HG02885 (cell line): ENCODE results near the gene CBX8.
A peak's percentile ranks its signal among the peaks of the same experiment; 100 is the strongest.

ENCODE experiments used
- ATAC-seq: cut with Tn5 transposase; IDR thresholded peaks from one replicate; pipeline ENCODE4 v1.9.1; 2021; ENCODE audit warnings: mild to moderate bottlenecking; ENCODE audit not compliant: unreplicated experiment, poor library complexity

Gene CBX8

DNA sequence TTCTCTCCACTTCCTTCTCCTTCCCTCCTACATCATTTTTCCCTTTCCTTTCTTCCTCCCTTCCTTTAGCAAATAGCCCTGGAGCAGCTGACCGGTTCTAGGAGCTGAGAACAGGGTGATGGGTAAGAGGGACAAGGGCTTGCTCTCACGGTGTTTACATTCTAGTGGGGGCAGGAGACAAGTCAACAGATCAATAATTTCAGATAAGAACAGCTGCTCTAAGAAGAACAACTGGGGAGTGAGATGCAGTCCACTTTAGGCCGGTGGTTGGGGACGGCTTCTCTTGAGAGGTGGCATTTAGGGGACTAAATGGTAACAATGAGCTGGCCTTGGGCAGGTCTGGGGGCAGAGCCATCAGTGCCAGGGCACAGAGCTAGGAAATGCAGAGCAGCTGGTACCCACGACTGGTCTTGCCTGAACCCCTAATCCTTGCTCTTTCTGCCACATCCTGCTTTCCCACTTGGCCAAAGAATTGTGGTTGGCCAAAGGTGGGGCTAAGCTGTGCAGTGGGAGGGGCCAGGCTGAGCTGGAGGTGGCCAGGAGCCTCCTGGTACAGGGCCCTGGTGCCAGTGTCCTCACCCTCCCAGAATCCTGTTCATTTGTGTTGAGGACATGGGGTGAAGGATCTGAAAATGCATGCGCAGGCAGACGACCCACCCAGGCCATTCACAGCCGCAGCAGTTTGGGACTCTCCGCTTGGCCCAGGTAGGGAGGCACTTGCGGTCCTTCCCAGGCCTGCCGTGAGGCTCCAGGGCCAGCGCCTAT, 24.6 kb upstream of the CBX8 start:
- ATAC-seq: no peak

DNA sequence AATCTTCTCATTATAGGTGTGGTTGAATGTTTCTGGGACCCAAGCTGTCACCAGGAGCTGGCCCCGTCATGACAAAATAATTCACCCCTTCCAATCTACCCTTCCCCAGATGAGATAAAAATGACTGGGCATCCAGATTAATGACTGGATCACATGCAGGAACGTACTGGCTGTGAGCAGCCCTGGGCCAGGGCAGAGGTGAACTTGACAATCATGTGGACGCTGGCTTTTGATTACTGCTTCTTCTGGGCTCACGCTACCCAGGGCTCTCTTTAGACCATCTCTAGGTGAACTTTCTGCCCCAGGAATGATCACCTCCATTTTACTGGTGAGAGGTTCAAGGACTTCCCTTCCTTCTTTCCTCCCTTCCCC, 24.1 kb upstream of the CBX8 start:
- no peak for ATAC-seq

DNA sequence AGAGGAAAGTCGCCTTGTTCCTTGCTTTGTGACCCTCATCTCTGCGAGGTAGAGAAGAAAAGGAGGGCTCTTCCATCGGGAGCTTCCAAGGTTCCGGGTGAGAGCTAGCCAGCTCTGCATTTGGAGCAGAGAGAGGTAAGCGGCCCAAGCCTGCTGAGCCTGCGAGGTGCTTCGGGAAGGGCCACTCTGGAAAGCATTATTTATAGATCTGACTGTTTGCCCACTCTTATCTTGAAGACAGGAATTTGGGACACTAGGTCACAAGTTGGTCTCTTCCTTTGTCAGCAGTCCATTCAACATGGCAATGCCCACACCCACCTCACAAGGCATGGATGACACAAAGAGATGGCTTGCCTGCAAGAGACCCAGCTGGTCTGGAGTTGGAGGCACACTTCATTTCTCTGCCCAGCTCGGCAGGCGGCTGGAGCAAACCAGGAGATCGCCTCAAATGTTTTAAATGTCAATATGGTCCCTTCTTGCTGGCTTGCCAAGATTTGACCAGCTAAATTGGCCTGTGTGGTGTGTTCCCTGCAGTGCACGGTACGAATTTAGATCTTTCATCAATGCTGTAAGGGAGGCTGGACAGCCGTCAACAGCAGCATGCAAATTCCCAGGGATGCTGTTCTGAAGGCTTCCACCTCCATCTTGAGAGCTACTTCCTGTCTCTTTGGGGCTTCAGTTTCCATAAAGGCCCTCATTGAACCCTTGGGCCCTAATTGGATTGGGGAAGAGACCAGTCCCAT, 22.8 kb upstream of the CBX8 start:
- no peak for ATAC-seq

DNA sequence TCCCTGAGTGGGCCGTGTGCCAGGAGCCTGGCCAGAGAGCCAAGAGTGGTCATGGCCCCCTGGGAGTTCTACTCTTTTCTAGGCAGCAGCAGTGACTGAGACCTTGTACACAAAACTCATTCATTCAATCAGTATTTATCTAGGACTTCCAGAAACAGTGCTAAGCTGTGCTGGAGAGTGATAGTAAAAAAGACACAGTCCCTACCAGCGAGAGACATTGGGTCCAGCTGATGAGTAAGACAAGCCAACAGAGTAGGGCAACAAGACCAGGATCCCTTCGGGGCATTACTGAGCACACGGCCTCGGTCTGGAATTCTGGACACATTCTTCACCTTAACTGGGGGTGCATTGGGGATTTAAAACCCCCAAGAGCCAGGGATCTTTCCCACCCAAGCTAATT, 22.2 kb upstream of the CBX8 start:
- ATAC-seq: no peak

- ATAC-seq: no peak
Observed at GRCh38 chr17:79818026-79818758, 21.3 kb upstream of the CBX8 start.

DNA sequence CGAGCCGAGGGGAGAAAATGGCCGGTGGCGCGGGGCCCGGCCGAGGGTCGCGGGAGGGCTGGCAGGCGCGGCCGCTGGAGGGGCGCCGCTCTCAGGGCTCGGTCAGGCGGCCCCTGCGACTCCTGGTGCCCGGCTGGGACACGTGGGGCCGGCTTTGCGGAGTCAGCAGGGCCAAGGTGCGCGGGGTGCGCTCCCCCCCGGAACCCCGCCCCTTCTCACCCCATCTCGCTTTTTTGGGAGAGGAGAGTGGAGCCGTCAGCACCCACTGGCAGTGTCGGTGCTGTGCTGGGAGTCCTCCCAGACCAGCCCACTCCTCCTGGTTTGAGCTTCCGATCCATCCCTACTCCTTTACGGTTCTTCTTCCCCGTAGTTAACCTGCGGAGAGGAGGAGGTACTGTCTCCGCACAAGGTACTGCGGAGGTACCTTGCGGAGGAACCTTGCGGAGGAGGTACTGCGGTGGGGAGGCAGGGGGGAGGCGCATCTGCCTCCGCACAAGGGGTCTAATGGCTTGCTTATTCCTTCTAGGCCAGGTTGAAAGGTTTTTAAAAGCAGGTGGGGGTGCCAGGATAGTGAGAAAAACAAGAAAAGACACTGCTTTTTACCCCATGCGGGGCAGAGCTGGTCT, 19.1 kb upstream of the CBX8 start:
- ATAC-seq: no peak

GRCh38 chr17:79814974-79815835, 18.3 kb upstream of the CBX8 start:
- no peak for ATAC-seq

- ATAC-seq: no peak
Observed at GRCh38 chr17:79814127-79814973, 17.5 kb upstream of the CBX8 start.

DNA sequence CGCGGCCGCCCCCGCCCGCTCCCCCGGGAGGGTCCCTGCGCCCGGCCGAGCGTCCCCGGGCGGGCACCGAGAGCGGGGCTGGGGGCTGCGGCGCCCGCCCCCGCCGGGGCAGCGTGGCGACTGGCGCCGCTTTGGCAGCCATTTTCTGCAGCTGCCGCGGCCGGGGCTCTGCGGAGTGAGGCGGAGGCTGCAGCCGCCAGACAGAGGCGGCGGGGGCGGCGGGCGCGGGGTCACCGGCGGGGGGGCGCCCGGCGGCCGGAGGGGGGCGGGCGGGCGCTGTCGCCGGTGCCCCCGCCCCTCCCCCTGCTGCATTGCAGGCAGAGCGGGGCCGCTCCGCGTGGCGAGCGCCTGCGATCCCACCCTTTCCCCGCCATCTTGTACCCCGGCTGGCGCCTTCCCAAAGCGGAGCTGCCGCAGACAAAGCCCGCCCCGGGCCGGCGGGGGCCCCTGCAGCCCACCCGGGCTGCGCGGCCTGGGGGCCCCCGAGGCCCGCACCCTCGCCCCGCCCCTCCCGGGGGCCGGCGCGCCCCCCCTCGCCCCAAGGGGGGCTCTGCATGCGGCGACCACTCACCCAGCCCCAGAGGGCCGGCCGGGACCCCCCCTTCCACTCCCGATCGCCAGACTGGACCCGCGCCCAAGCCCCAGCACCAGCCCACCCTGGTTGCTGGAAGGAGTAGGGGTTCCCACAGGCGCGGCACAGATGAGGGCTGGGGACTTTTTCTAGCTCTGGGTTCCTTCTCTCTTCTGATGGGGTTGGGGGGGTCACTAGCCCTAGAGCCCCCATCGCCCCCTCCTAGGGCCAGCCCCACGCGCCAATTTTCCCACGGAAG, 16.6 kb upstream of the CBX8 start:
- no peak for ATAC-seq

DNA sequence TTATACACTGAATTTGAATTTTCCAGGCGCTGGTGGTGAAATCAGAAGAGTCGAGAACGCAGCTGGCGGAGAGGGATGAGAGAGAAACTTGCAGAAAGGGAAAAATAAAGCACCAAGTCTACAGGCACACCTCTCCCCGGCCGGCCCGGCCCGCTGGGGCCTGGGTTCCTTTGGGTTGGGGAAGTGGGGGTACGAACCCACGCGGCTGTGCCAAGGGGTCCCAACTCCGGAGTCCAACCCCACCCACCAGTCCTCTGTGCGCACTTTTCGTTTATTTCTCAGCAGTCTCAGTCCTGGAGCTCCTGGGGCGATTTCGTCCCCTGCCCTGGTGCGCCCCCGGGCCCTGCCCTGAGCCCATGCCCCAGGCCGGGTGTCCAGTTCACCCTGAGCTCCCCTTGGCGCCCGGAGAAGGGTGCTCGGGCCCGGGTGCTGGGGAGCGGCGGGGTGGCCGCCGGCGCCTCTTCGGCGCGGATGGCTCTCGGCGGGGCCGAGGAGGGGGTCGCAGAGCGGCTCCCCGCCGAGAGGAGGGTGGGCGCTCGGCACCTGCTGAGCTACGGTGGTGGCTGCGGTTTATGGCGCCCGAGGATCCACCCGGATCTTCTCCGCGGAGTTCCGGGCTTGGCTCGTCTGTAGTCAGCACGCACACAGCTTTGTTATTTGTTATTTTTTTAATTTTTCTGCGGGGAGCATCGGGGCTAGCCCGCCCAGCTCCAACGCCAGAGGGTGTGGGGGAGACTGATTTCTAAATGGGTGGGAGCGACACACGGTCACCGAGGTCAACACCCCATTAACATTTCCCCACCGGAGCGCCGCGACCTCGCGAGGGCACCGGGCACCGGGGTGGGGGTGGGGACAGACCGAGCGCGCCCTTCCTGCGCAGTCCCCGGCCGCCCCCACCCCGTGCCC, 15.7 kb upstream of the CBX8 start:
- no peak for ATAC-seq

DNA sequence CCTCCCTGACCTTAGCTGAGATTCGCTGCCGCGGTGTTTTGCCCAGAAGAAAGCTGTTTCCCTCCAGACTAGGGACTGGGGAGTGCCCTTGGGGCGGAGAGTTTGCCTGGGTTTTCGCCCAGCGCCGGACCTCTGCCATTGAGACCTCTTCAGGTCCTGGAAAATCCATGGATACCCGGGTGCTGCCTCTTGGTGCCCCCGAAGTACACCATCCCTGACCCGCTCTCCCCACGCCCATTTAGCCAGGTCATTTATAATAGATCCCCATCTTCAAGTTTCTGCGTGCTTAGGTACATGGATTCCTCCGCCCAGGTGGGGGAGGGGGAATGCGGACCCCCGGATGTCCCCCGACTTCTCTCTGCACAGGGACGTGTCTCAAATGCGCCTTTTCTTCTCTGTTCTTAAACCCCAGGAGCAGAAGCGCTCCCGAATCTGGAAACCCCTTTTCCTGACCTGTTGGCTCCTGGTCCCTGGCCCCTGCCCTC, 15.0 kb upstream of the CBX8 start:
- no peak for ATAC-seq

DNA sequence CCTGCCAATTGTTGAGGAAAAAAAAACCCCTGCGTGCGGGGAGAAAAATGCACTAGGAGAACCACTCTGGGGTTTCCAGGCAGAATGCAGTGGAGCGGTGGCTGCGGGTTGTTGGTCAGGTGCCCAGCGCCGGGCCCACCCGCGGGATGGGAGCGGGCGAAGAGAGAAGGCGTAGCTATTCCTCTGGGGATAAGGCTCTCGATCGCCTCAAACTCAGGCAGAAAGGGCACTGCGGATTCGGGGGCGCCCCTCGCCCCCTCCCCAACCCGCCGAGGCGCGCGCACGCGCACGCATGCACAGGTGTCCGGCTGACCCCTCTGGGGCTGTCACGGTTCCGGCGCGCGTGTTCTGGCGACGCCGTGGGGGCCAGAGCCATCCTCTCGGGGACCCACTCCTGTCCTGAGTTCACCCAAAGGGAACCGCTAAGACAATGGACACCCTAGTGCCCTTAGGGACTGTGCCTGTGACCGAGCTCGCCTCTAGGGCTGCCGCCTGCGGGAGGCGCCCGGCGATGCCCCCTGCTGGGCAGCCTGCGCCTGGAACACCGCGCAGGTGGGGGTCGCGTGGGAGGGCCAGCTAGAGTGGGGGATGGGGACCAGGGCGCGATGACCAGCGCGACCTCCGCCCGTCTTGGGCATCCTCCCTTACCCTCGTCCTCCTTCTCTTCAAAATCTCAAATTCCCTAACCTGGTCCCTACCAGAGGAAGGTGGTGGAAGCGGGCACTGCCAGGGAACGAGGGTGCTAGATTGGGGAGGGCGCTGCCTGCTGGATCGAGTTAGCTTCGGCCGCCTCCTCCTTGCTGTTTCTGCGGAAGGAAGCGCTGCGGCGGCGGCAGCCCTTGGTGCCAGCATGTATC, 14.4 kb upstream of the CBX8 start:
- no peak for ATAC-seq

- ATAC-seq: peak; percentile 87
Observed at GRCh38 chr17:79810130-79811010, 13.5 kb upstream of the CBX8 start.

DNA sequence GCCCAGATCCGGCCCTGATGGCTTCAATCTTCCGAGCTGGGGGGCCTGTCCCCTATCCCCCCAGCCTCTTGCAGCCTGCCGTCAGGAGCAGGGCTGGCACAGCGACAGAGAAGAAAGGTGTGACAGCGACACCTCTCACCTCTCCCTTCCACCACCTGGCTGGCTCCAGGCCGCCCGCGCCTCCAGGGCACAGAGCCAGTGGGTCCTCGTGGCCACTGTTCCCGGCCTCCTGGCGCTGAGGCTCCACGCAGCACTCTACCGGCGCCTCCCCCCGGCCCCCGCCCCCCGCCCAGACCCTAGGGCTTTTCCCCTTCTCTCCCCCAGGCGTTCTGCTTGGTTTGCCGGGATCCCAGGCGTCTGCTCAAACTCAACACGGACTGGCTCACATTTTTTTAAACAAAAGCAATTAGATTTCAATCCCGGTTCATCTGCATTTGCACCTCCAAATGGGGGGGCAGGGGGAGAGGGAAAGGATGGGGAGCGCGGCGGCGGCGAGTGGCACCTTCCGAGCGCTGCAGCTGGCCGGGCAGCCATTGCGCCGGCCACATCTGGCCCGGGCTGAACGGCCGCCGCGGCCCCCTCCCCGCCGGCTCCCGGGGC, 12.8 kb upstream of the CBX8 start:
- no peak for ATAC-seq
